Natural killer cell (primary cell): Measurements from ENCODE around the gene ATF7IP2. TPM values are rescaled to one million over a fixed set of nuclear protein-coding genes. Genes with fewer than 3 reads are reported as not detected.

Source experiments
- ATAC-seq, 3 donors: fragments of 150-1000 bp in 2 of 3; fragments of 200-7000 bp in 1 of 3; cut with Tn5 transposase; 1 replicate in 1 of 3; 2 replicates in 2 of 3; pipeline ENCODE4 v1.10.0; 2021; ENCODE audit warnings: mild to moderate bottlenecking in 2 of 3, moderate library complexity in 2 of 3
- DNase-seq, 2 donors: peaks; one replicate each; pipeline versions ENCODE4 v3.0.0 to v3.0.0-alpha.2; 2013 to 2021; ENCODE audit warnings: mixed read lengths in 1 of 2
- H3K27ac ChIP-seq: one replicate; pipeline ENCODE4 v1.5.1; 2013; ENCODE audit warnings: mild to moderate bottlenecking, low read length
- H3K27me3 ChIP-seq: one replicate; pipeline ENCODE4 v1.6.1; 2013; ENCODE audit warnings: low read length; ENCODE audit not compliant: control insufficient read depth, insufficient read depth
- H3K36me3 ChIP-seq: one replicate; pipeline ENCODE4 v1.6.1; 2013; ENCODE audit warnings: low read length; ENCODE audit not compliant: control insufficient read depth, insufficient read depth
- H3K4me1 ChIP-seq: one replicate; pipeline ENCODE4 v1.6.1; 2013; ENCODE audit warnings: low read length; ENCODE audit not compliant: control insufficient read depth, insufficient read depth
- H3K4me3 ChIP-seq: one replicate; pipeline ENCODE4 v1.5.1; 2013; ENCODE audit warnings: low read length
- H3K9me3 ChIP-seq: one replicate; pipeline ENCODE4 v1.6.1; 2013; ENCODE audit warnings: low read length; ENCODE audit not compliant: control insufficient read depth, insufficient read depth
- H3K27ac Mint-ChIP-seq, 2 donors: one replicate each; pipeline ENCODE4 v1.8.0; 2022; ENCODE audit warnings: mild to moderate bottlenecking in 2 of 2, mixed read lengths in 2 of 2, moderate library complexity in 1 of 2
- H3K27me3 Mint-ChIP-seq, 2 donors: one replicate each; pipeline ENCODE4 v1.8.0; 2022; ENCODE audit warnings: low read depth in 2 of 2, mixed read lengths in 2 of 2
- H3K36me3 Mint-ChIP-seq: one replicate; pipeline ENCODE4 v1.8.0; 2022; ENCODE audit warnings: mixed read lengths
- H3K4me1 Mint-ChIP-seq, 2 donors: one replicate each; pipeline ENCODE4 v1.8.0; 2022; ENCODE audit warnings: mixed read lengths in 2 of 2
- H3K4me3 Mint-ChIP-seq: one replicate; pipeline ENCODE4 v1.8.0; 2022; ENCODE audit warnings: mild to moderate bottlenecking, moderate library complexity, mixed read lengths
- H3K9me3 Mint-ChIP-seq, 2 donors: one replicate each; pipeline ENCODE4 v1.8.0; 2022; ENCODE audit warnings: mixed read lengths in 2 of 2
- CTCF ChIP-seq: fragments of 200-600 bp; IDR thresholded peaks from one replicate; pipeline ENCODE4 v1.8.0; 2022; ENCODE audit warnings: antibody characterized with exemption
- WGBS: methylation state at CpG from one replicate; pipeline ENCODE4 v1.1.7; 2013; ENCODE audit warnings: missing lambda C conversion rate; ENCODE audit not compliant: insufficient coverage; 5-methylcytosine and 5-hydroxymethylcytosine counted together
- intact Hi-C: fragments of 100-400 bp; cut with micrococcal nuclease; formaldehyde crosslinking; loops from one replicate; pipeline ENCODE4 v1.14.2; 2022
- total RNA-seq, 4 donors: library from RNA; stranded (reverse); fragments of 120-200 nt in 1 of 4; gene quantifications; one replicate each; pipeline versions ENCODE4 v1.2.3 to v1.2.4, GENCODE V29; 2013 to 2022

Gene ATF7IP2
- total RNA-seq, 3 donors from 2014 or later (not counting 1 experiment from before 2014, with no cell fraction given), result 41.7 to 53.5 (median 43.8) TPM

DNA sequence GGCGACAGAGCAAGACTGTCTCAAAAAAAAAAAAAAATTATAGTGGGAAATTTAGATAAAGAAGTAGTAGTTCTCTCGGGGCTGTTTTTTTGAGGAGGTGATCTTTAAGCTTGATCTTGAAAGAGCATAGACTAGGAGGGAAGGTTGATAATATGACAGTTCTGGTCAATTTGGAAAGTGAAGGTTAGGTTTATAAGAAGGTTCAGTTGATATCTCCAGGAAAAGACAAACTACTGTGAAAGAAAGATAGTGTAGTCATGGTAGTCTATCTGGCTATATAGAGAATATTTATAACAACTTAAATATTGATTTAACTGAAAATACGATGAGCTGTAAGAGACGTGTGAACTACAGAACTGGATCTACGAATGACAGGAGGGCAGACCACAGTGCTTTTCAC lies 3.1 kb downstream of the ATF7IP2 start:
- H3K27ac ChIP-seq, result no peak overlapping the region
- ATAC-seq (no peak), DNase-seq (no peak)
- no peak overlapping the region for H3K4me3 ChIP-seq
- no peaks in the 10 kb centered on the region for H3K9me3 ChIP-seq
- no peaks in the 10 kb centered on the region for H3K27me3 ChIP-seq
- intact Hi-C loops, result loop anchor here (5.0 kb wide), 2 partner anchors 62 to 353 kb away; partner anchors contain the start of gene NUBP1
- H3K9me3 Mint-ChIP-seq, result no peaks in the 10 kb centered on the region
- H3K27me3 Mint-ChIP-seq, result no peaks in the 10 kb centered on the region
- peaks cover 3% of the 10 kb centered on the region for H3K36me3 ChIP-seq
- no peak overlapping the region for H3K4me3 Mint-ChIP-seq
- WGBS, result 70% methylated on average over 5 of the region's 5 CpGs
- H3K27ac Mint-ChIP-seq, result peak overlapping the region in 1 of 2 donors; percentile 19
- peaks cover 47 to 51% of the 10 kb centered on the region in 2 donors for H3K4me1 Mint-ChIP-seq
- H3K36me3 Mint-ChIP-seq, result no peaks in the 10 kb centered on the region
- no peak for TF ChIP-seq CTCF
- H3K4me1 ChIP-seq, result peaks cover 5% of the 10 kb centered on the region

GRCh38 chr16:10390330-10390729 lies 4.5 kb downstream of the ATF7IP2 start:
- intact Hi-C loops, result no loop called here
- Mint-ChIP-seq H3K36me3 (no peaks in the 10 kb centered on the region), H3K4me1 (peaks cover 56 to 58% of the 10 kb centered on the region in 2 donors), H3K27me3 (no peaks in the 10 kb centered on the region), H3K4me3 (no peak overlapping the region), H3K9me3 (no peaks in the 10 kb centered on the region), H3K27ac (peak overlapping the region; percentile 18 to 29)
- Histone ChIP-seq H3K36me3 (peaks cover 3% of the 10 kb centered on the region), H3K27me3 (no peaks in the 10 kb centered on the region), H3K4me3 (no peak overlapping the region), H3K4me1 (peaks cover 5% of the 10 kb centered on the region), H3K9me3 (no peaks in the 10 kb centered on the region), H3K27ac (no peak overlapping the region)
- TF ChIP-seq CTCF, result no peak
- ATAC-seq, result no peak
- no peak for DNase-seq

GRCh38 chr16:10390867-10391266 lies 5.0 kb downstream of the ATF7IP2 start:
- Histone ChIP-seq H3K27ac (no peak overlapping the region), H3K4me3 (no peak overlapping the region), H3K9me3 (no peaks in the 10 kb centered on the region), H3K36me3 (peaks cover 3% of the 10 kb centered on the region), H3K27me3 (no peaks in the 10 kb centered on the region), H3K4me1 (peaks cover 5% of the 10 kb centered on the region)
- WGBS, result 97% methylated on average over 5 of the region's 5 CpGs
- intact Hi-C loops, result no loop called here
- H3K9me3 Mint-ChIP-seq, result no peaks in the 10 kb centered on the region
- no peak overlapping the region for H3K4me3 Mint-ChIP-seq
- no peaks in the 10 kb centered on the region for H3K27me3 Mint-ChIP-seq
- ATAC-seq (no peak), DNase-seq (no peak)
- no peak for TF ChIP-seq CTCF
- no peaks in the 10 kb centered on the region for H3K36me3 Mint-ChIP-seq
- peak overlapping the region in 1 of 2 donors; percentile 18 for H3K27ac Mint-ChIP-seq
- peaks cover 53 to 55% of the 10 kb centered on the region in 2 donors for H3K4me1 Mint-ChIP-seq

GRCh38 chr16:10391339-10391738 lies 5.5 kb downstream of the ATF7IP2 start:
- H3K27ac ChIP-seq, result no peak overlapping the region
- no peaks in the 10 kb centered on the region for H3K36me3 Mint-ChIP-seq
- ATAC-seq (no peak), DNase-seq (no peak)
- peaks cover 48 to 50% of the 10 kb centered on the region in 2 donors for H3K4me1 Mint-ChIP-seq
- intact Hi-C loops, result no loop called here
- 98% methylated on average over 3 of the region's 3 CpGs for whole genome bisulfite sequencing
- no peak for TF ChIP-seq CTCF
- H3K4me1 ChIP-seq, result peaks cover 5% of the 10 kb centered on the region
- H3K4me3 ChIP-seq, result no peak overlapping the region
- H3K27me3 ChIP-seq, result no peaks in the 10 kb centered on the region
- no peak overlapping the region for H3K27ac Mint-ChIP-seq
- no peak overlapping the region for H3K4me3 Mint-ChIP-seq
- H3K9me3 ChIP-seq, result no peaks in the 10 kb centered on the region
- H3K36me3 ChIP-seq, result peaks cover 3% of the 10 kb centered on the region
- H3K27me3 Mint-ChIP-seq, result no peaks in the 10 kb centered on the region
- no peaks in the 10 kb centered on the region for H3K9me3 Mint-ChIP-seq
